Umbilical cord (tissue), 2 donors: ENCODE measurements around the gene SH3RF2. TPM values are rescaled to one million over a fixed set of nuclear protein-coding genes. Genes with fewer than 3 reads are reported as not detected.
"Not testable (repeated sequence)": the region's sequence is repeated elsewhere in the genome, so short reads cannot be mapped to it uniquely, and the experiment has no call there.

Experiments
- DNase-seq: peaks from one replicate; pipeline ENCODE4 v3.0.0-alpha.2; 2015; ENCODE audit warnings: low spot score
- total RNA-seq: library from RNA; depleted of rRNA; stranded (reverse); fragments of >200 nt; gene quantifications from one replicate; pipeline ENCODE4 v1.2.3, GENCODE V29; 2014; ENCODE audit warnings: low replicate concordance; ENCODE audit not compliant: insufficient read depth

SH3RF2 gene
- 4.8 TPM for total RNA-seq

DNA sequence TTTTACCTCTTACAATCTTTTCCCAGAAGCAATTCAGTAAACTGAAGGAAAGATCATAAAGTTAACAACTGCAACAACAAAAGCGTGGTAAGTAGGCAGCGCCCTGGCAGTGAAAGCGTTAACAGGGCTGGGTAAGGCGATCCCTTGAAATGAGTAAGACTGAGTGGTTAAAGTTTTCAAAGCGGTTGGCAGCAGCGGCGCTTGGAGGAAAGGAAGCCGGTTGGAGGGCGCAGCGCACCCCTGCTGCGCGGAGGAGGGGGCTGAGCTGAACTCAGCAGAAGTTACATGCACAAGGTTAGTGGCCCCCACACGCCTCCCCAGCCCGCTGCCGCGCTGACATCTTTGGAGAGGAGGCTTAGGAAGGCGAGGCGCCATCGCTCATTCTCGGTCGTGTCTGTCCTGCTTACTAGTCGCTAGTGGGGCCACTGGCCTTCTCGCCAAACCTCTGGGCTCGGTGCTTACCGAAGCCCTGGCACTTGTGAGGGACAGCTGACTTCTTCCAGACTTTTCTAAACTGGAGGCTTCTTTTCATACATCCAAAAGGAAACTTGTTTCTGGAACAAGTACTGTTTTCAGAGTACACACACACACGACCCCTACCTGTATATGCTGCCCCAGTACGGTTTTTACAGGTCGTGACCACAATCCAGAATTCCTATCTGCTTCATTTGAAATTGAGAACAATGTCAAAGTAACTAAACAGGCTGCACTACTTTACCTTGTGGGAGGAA, at the start of gene SH3RF2:
Gene SH3RF2 (plus strand): TSS at position 178 of the 731 bp plus-strand sequence. CDS start 1,351 bp downstream, outside the sequence.
- DNase-seq, result peak; percentile 81

- DNase-seq, result no peak
Observed at GRCh38 chr5:145887217-145887616, 49.2 kb upstream of the SH3RF2 start.

GRCh38 chr5:145887976-145888574, 48.3 kb upstream of the SH3RF2 start:
- DNase-seq, result peak; percentile 47

GRCh38 chr5:145889611-145890010, 46.8 kb upstream of the SH3RF2 start:
- no peak for DNase-seq

GRCh38 chr5:145891378-145891777, 45.0 kb upstream of the SH3RF2 start:
- DNase-seq, result not testable (repeated sequence)

DNA sequence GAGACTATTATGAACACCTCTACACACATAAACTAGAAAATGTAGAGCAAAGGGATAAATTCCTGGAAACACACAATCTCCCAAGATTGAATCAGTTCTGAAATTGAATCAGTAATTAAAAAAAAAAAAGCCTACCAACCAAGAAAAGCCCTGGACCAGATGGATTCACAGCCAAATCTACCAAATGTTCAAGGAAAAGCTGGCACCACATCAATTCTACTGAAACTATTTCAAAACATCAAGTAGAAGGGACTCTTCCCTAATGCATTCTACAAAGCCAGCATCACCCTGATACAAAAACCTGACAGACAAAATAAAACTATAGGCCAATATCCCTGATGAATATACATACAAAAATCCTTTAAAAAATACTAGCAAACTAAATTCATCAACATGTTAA, 38.2 kb upstream of the SH3RF2 start:
- no peak for DNase-seq

DNA sequence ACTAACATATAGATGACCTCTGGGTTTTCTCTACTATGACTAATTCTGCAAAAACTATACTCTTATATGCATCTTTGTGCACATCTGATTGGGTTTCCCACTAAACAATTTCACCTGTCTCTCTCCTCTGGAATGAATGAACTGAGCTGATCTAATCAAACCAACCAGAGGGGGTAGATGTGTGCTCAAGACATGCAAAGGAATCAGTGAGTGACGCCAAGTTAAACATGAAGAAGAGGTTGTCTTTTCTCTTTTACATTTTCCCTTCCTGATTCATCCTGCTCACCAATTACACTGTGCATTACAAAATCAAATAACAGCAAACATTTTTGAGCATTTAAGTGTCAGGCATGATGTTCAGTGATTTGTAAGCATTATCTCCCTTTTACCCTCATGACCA, 34.0 kb upstream of the SH3RF2 start:
- no peak for DNase-seq

DNA sequence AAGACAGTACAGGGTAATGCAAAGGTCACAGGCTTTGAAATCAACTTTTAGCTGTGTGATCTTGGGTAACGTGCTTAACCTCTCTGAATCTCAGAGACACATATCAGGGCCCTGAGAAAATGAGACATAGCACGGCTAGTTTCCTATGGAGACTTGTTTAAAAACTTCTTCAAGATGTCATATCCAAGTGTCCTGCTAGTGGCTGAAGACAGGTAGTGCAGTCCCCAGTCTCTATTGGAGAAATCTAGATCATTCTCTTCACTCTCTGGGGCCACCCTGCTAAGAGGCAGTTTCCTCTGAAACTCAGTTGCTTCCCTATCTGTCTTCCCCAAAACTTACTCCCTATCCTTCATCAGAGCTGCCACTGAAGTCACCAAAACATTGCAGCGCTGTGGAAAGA, 33.3 kb upstream of the SH3RF2 start:
- no peak for DNase-seq

DNA sequence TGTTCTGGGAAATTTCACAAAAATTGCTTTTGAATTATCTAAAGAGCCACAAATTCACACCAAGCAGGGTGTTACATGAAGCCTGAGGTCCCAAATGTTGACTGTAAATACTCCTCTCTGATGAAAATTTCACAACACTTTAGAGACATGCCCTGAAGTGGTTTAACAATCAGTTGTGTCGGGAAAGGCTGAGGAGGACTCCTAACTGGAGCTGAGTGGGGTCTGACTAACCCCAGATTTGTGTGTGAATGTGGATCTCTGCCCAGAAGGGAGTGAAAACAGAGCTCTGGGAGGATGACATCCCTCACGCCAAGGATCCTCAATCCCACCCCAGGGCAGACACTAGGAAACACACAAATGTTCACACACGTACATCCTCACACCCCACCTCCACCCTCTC, 32.5 kb upstream of the SH3RF2 start:
- DNase-seq, result peak; percentile 75

DNA sequence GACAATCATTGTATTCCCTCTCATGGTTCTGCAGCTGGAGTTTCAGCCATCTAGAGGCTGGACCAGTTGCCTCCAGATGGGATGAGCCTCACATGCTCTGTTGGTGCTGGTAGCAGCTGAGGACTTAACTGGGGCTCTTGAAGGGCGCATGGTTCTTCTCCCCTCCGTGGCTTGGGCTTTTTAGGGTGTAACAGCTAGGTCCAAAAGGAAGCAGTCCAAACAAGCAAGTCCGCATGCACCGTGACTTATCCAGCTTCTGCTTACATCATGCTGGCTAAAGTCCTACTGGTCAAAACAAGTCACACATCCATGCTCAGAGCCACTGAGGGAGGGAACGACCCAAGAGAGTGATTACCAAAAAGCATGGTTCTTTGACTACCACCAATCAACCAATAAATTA, 31.6 kb upstream of the SH3RF2 start:
- DNase-seq, result no peak

DNA sequence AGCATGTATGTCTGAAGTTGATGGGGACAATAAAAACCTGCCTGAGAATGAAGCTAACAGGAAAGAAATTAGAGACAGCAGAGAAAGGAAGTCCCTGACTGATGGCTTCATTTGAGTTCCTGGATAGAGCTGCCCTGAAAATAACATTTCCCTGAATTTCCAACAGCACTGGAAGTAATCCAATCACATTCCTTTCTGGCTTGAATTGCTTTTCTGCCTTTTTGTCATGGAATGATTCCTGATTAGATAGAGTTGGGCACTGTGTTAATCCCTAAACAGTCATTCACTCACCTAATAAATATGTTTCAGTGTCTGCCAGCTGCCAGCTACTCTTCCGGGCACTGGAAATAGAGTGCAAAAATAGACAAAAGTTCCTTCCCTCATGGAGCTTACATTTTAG, 30.0 kb upstream of the SH3RF2 start:
- no peak for DNase-seq

DNA sequence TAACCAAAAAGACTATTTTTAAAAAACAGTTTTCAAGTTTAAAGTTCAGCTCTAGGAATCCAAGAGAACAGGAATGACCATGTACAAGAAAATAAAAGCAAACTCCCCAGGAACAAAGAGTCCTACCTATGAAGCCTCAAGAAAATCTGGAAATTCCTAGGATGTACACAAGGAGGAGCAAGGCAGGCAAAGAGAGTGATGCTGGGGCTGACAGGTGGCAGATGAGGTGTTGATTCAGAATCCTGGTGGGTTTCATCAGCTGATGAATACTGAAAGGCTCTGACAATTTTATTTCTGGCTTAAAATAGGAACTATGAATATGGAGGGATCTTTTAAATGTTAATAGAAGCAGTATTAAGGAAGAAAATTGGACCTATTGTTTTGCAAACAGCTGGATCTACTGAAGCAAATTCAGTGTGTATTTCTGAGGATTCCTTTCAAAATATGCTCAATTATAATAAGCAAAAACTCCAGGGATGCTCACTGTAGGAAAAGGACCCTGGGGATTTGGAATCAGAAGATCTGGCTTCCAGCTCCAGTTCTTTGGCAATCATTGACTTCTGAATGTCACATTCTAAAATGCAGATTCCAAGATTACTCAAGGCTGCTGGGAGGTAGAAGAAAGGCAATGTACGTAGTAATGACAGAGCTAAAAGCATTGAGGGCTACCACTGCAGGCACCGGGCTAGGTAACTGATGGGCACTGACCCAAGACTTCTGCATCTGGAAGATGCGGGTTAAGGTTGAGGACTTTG, 28.0 kb upstream of the SH3RF2 start:
- no peak for DNase-seq

DNA sequence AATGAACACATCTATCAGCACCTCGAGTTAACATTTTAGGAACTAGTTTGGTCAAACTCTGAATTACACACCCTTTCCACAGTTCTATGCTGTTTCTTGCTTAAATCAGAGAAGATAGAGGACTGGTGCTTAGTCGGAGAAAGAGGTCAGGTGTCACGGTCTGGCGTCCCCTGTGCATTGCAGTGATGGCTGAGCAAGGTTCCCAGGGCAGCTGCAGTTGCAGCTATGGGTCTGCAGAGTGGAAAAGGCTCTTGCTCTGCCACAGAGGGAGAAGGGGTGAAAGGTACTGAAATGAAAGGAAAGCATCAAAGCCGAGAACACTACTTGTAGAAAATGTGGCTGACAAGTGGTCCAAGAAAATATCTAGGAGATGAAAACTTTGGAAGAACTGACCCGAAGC, 25.2 kb upstream of the SH3RF2 start:
- no peak for DNase-seq

GRCh38 chr5:145912019-145912418, 24.4 kb upstream of the SH3RF2 start:
- no peak for DNase-seq

DNA sequence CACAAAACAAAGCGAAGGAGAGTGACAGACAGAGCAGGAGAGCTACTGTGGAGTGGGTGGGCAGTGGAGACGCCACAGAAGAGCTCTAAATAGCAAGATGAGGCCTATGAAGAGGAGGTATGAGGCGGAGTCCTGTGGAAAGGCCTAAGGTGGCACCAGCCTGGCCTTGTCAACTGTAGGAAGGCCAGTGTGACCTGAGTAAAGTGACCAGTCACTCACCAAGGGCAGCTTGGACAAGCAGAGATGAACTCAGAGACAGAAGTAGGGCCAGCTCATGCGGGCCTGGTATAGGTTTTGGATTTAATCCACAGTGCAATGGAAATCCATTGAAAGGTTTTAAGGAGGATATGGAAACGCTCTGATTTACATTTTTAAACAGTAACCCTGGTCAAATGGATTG, 23.8 kb upstream of the SH3RF2 start:
- no peak for DNase-seq

GRCh38 chr5:145913701-145914100, 22.7 kb upstream of the SH3RF2 start:
- no peak for DNase-seq

GRCh38 chr5:145915970-145916638, 20.3 kb upstream of the SH3RF2 start:
- DNase-seq, result no peak

DNA sequence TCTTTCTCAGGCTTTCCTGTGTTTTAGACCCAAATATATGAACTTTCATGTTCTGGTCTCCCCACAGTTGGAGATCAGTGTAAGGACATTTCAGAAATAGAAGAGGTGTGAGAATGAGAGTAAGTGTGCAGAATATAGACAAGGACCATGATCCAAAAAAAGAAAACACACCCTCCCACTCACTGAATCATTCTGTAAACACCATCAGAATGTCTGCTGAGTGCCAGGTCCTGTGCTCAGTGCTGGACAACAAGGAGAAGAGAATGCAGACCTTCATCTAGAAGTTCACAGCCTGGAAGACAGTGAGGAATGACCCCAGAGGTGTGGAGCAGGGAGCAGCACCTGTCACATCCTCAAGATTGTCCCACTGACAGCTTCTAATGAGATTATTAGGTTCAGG, 19.1 kb upstream of the SH3RF2 start:
- no peak for DNase-seq

GRCh38 chr5:145918397-145918796, 18.0 kb upstream of the SH3RF2 start:
- no peak for DNase-seq

- no peak for DNase-seq
Observed at GRCh38 chr5:145919413-145919812, 17.0 kb upstream of the SH3RF2 start.

DNA sequence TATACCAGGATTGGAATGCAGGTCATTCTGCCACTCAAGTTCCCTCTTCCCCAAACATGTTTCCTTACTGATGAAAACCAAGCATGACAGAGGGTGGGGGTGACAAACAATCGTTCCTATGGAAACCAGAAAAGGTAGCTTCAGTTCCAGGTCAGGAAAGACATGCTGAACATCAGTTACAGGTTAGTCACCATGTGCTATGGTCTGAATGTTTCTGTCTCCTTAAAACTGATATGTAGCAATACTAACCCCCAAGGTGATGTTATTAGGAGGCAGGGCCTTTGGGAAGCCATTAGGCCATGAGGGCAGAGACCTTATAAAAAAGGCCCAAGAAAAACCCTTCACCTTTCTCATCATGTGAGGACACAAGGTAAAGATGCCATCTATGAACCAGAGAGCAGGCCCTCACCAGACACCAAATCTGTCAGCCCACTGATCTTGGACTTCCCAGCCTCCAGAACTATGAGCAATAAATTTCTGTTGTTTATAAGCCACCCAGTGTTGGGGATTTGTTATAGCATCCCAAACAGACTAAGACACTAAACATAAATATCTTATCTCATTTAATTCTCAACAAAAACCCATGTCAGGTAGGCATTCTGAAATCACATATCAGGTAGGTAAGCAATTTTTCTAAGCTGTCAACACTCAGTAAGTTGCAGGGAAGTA, 15.7 kb upstream of the SH3RF2 start:
- DNase-seq, result no peak

DNA sequence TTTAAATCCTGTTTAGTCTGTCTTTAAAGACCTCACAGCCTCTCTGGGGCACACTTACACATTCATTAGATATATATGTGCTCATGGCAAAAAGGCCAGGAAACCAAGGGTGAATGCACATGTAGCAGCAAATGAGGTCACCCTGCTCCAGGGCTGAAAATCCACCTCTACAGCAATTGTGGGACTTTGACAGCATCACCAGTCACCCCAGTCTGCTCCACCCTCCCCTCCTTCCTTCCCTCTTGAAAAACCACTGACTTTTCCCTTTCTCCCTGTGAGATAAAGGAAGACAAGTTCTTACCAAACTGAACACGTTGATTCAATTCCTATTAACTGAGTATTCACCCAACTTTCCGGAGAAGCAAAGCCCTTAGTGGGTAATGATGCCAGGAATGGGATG, 15.2 kb upstream of the SH3RF2 start:
- DNase-seq, result no peak
